B cell (primary cell): Measurements from ENCODE around the gene PRKN. TPM values are rescaled to one million over a fixed set of nuclear protein-coding genes. Genes with fewer than 3 reads are reported as not detected.

Experiments
- ATAC-seq: fragments of 200-7000 bp; cut with Tn5 transposase; one replicate; pipeline ENCODE4 v1.10.0; 2021; ENCODE audit warnings: low read depth, mild to moderate bottlenecking, moderate number of reproducible peaks, moderate library complexity
- CTCF ChIA-PET: fragments of 350-600 bp; sonication (Branson Sonifier 250); formaldehyde crosslinking; loops from one replicate; lab custom pipeline; 2021; ENCODE audit warnings: antibody characterized with exemption, inconsistent platforms; lab: Charles Lee
- POLR2A ChIA-PET: fragments of 350-600 bp; sonication (Branson Sonifier 250); formaldehyde crosslinking; loops from one replicate; lab custom pipeline; 2021; ENCODE audit warnings: antibody characterized with exemption; lab: Charles Lee
- DNase-seq: peaks from one replicate; pipeline ENCODE4 v3.0.0; 2013
- H2AFZ ChIP-seq: 2 replicates; pipeline ENCODE4 v1.6.1; 2012; ENCODE audit warnings: mild to moderate bottlenecking, low read depth, low read length; ENCODE audit not compliant: insufficient read depth, poor library complexity, severe bottlenecking
- H3K27ac ChIP-seq, 2 donors: 1 replicate in 1 of 2; 2 replicates in 1 of 2; pipeline ENCODE4 v1.5.1; 2012 to 2013; ENCODE audit warnings: low read length in 2 of 2, mild to moderate bottlenecking in 2 of 2, moderate library complexity in 1 of 2
- H3K27me3 ChIP-seq, 4 experiments: fragments of 200-600 bp in 1 of 4; sonication (generic) in 1 of 4; replicated peaks in 1 of 4; 1 replicate in 2 of 4; 2 replicates in 2 of 4; pipeline versions ENCODE4 v1.6.1 to v1.7.0; 2013 to 2016; ENCODE audit warnings: low read length in 3 of 4, mild to moderate bottlenecking in 2 of 4, mixed read lengths in 1 of 4, moderate library complexity in 1 of 4; ENCODE audit not compliant: insufficient read depth in 4 of 4, control insufficient read depth in 3 of 4; ENCODE audit errors: control extremely low read depth in 1 of 4
- H3K36me3 ChIP-seq, 2 experiments: replicated peaks in 1 of 2; 1 replicate in 1 of 2; 2 replicates in 1 of 2; pipeline versions ENCODE4 v1.6.1 to v1.7.1; 2013; ENCODE audit warnings: low read length in 1 of 2; ENCODE audit not compliant: insufficient read depth in 2 of 2, control insufficient read depth in 1 of 2; ENCODE audit errors: control extremely low read depth in 1 of 2, extremely low read depth in 1 of 2
- H3K4me1 ChIP-seq, 2 donors: fragments of 200-600 bp in 1 of 2; sonication (generic) in 1 of 2; 1 replicate in 1 of 2; 2 replicates in 1 of 2; pipeline versions ENCODE4 v1.5.1 to v1.6.1; 2013 to 2017; ENCODE audit warnings: low read length in 2 of 2; ENCODE audit not compliant: control insufficient read depth in 2 of 2, insufficient read depth in 2 of 2
- H3K4me2 ChIP-seq: replicated peaks from 2 replicates; pipeline ENCODE3; 2012; ENCODE audit warnings: mild to moderate bottlenecking, low read depth, low read length; ENCODE audit not compliant: poor library complexity, severe bottlenecking
- H3K4me3 ChIP-seq, 5 experiments: fragments of 200-600 bp in 1 of 5; sonication (generic) in 1 of 5; 1 replicate in 3 of 5; 2 replicates in 2 of 5; pipeline versions ENCODE4 v1.5.1 to v1.7.0; 2011 to 2016; ENCODE audit warnings: low read length in 4 of 5, mild to moderate bottlenecking in 4 of 5, low read depth in 2 of 5, control low read depth in 1 of 5, moderate library complexity in 1 of 5; ENCODE audit not compliant: insufficient read depth in 1 of 5; ENCODE audit errors: control extremely low read depth in 1 of 5, extremely low read depth in 1 of 5
- H3K79me2 ChIP-seq: fragments of 200-600 bp; sonication (generic); one replicate; pipeline ENCODE4 v1.6.0; 2016; ENCODE audit warnings: low read length; ENCODE audit not compliant: control insufficient read depth, insufficient read depth
- H3K9ac ChIP-seq: fragments of 200-600 bp; sonication (generic); 2 replicates; pipeline ENCODE4 v1.6.1; 2017; ENCODE audit warnings: mild to moderate bottlenecking, low read length, moderate library complexity
- H3K9me3 ChIP-seq, 3 donors: one replicate each; pipeline versions ENCODE4 v1.6.1 to v1.7.1; 2013; ENCODE audit warnings: low read length in 2 of 3; ENCODE audit not compliant: control insufficient read depth in 2 of 3, insufficient read depth in 1 of 3; ENCODE audit errors: control extremely low read depth in 1 of 3
- H4K20me1 ChIP-seq: 2 replicates; pipeline ENCODE4 v1.6.0; 2012; ENCODE audit warnings: mild to moderate bottlenecking, low read length; ENCODE audit not compliant: insufficient read depth, control insufficient read depth, poor library complexity, severe bottlenecking
- H3K27ac Mint-ChIP-seq: one replicate; pipeline ENCODE4 v1.8.0; 2021; ENCODE audit warnings: mixed read lengths
- H3K27me3 Mint-ChIP-seq: one replicate; pipeline ENCODE4 v1.8.0; 2021; ENCODE audit warnings: mixed read lengths
- H3K4me1 Mint-ChIP-seq: one replicate; pipeline ENCODE4 v1.8.0; 2021; ENCODE audit warnings: mixed read lengths
- H3K4me3 Mint-ChIP-seq: one replicate; pipeline ENCODE4 v1.8.0; 2021; ENCODE audit warnings: mixed read lengths
- H3K9me3 Mint-ChIP-seq: one replicate; pipeline ENCODE4 v1.8.0; 2022; ENCODE audit warnings: mixed read lengths; ENCODE audit not compliant: insufficient read depth
- EZH2 ChIP-seq: IDR thresholded peaks from 2 replicates; pipeline ENCODE4 v1.6.1; 2012; ENCODE audit warnings: borderline replicate concordance, low read depth, mild to moderate bottlenecking, moderate library complexity, low read length; ENCODE audit not compliant: insufficient read depth, poor library complexity, severe bottlenecking
- WGBS: methylation state at CpG from one replicate; pipeline ENCODE4 v1.1.5; 2013; ENCODE audit warnings: missing lambda C conversion rate; ENCODE audit not compliant: insufficient coverage; 5-methylcytosine and 5-hydroxymethylcytosine counted together
- intact Hi-C: fragments of 100-400 bp; cut with micrococcal nuclease; formaldehyde crosslinking; loops from one replicate; pipeline ENCODE4 v1.10.0; 2022
- polyA plus RNA-seq: library from polyadenylated mRNA; depleted of rRNA; stranded (reverse); fragments of >200 nt; gene quantifications from 2 replicates; pipeline ENCODE4 v1.2.3, GENCODE V29; 2012
- total RNA-seq, 2 donors: library from RNA; stranded (reverse); fragments of 120-200 nt in 1 of 2; gene quantifications; 1 replicate in 1 of 2; 2 replicates in 1 of 2; pipeline versions ENCODE4 v1.2.3 to v1.2.4, GENCODE V29; 2013 to 2022
- TF ChIP-seq, protein P1 (sequence below): fragments of 200-600 bp; IDR thresholded peaks from one replicate; pipeline ENCODE4 v1.8.0; 2022; ENCODE audit warnings: antibody characterized with exemption, mild to moderate bottlenecking

PRKN gene
- total and polyA plus RNA-seq, 2 donors (not counting 1 experiment from before 2014, with no cell fraction given) = 1.6 to 6.2 TPM

DNA sequence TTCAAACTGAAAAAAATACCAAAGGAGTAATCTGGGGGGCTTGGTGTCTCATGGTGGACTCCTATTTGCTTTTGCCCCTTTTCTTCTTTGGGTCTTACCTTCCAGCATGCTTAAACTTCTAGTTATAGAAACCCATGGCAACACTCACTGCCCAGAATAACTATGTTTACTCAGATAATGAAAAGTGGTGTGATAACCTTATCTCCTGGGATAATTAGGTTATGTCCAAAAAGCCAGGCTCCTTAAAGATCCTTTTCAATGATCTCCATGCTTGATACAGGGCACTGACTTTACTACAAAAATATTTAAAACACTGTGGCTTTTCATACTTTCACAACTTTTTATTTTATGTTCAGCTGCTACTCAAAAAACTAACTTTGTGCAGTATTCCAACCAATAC lies 245.6 kb downstream of the PRKN start:
- H3K27ac ChIP-seq = no peak overlapping the region
- H3K79me2 ChIP-seq = no peaks in the 10 kb centered on the region
- peaks cover 0 to 5% (median 0%) of the 10 kb centered on the region in 3 donors for H3K9me3 ChIP-seq
- no peak for DNase-seq
- CTCF ChIA-PET = no interaction called here
- H3K27me3 ChIP-seq = no peaks in the 10 kb centered on the region
- no peak overlapping the region for H3K4me3 Mint-ChIP-seq
- no peak for ATAC-seq
- TF ChIP-seq, protein P1, sequence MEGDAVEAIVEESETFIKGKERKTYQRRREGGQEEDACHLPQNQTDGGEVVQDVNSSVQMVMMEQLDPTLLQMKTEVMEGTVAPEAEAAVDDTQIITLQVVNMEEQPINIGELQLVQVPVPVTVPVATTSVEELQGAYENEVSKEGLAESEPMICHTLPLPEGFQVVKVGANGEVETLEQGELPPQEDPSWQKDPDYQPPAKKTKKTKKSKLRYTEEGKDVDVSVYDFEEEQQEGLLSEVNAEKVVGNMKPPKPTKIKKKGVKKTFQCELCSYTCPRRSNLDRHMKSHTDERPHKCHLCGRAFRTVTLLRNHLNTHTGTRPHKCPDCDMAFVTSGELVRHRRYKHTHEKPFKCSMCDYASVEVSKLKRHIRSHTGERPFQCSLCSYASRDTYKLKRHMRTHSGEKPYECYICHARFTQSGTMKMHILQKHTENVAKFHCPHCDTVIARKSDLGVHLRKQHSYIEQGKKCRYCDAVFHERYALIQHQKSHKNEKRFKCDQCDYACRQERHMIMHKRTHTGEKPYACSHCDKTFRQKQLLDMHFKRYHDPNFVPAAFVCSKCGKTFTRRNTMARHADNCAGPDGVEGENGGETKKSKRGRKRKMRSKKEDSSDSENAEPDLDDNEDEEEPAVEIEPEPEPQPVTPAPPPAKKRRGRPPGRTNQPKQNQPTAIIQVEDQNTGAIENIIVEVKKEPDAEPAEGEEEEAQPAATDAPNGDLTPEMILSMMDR = no peak
- TF ChIP-seq EZH2 = no peak
- H4K20me1 ChIP-seq = no peaks in the 10 kb centered on the region
- no peaks in the 10 kb centered on the region for H3K36me3 ChIP-seq
- no peaks in the 10 kb centered on the region for H3K4me1 ChIP-seq
- intact Hi-C loops = no loop called here
- H3K4me2 ChIP-seq = no peak overlapping the region
- H3K9ac ChIP-seq = no peak overlapping the region
- peaks cover 4% of the 10 kb centered on the region for H3K9me3 Mint-ChIP-seq
- H3K27ac Mint-ChIP-seq = no peak overlapping the region
- H3K4me1 Mint-ChIP-seq = no peaks in the 10 kb centered on the region
- H2AFZ ChIP-seq = no peak overlapping the region
- no peaks in the 10 kb centered on the region for H3K27me3 Mint-ChIP-seq
- H3K4me3 ChIP-seq = no peak overlapping the region
- POLR2A ChIA-PET = no interaction called here

- no peaks in the 10 kb centered on the region for H4K20me1 ChIP-seq
- ATAC-seq (no peak), DNase-seq (no peak)
- POLR2A ChIA-PET = no interaction called here
- no peak overlapping the region for H3K4me2 ChIP-seq
- H3K27ac ChIP-seq = no peak overlapping the region
- H3K4me3 ChIP-seq = no peak overlapping the region
- peaks cover 0 to 7% (median 0%) of the 10 kb centered on the region in 3 donors for H3K9me3 ChIP-seq
- Mint-ChIP-seq H3K4me1 (no peaks in the 10 kb centered on the region), H3K27ac (no peak overlapping the region), H3K4me3 (no peak overlapping the region), H3K9me3 (peaks cover 4% of the 10 kb centered on the region), H3K27me3 (no peaks in the 10 kb centered on the region)
- CTCF ChIA-PET = no interaction called here
- intact Hi-C loops = no loop called here
- H3K27me3 ChIP-seq = no peaks in the 10 kb centered on the region
- H3K79me2 ChIP-seq = no peaks in the 10 kb centered on the region
- TF ChIP-seq EZH2 = no peak
- TF ChIP-seq, protein P1 = no peak
- no peak overlapping the region for H3K9ac ChIP-seq
- no peaks in the 10 kb centered on the region for H3K36me3 ChIP-seq
- no CpG with 5 or more reads among the region's 2 CpGs for WGBS
- no peaks in the 10 kb centered on the region for H3K4me1 ChIP-seq
- H2AFZ ChIP-seq = no peak overlapping the region
These were observed 246.2 kb downstream of the PRKN start for GRCh38 chr6:162481320-162481719.
